AG10803 (cell line): ENCODE measurements around the gene ITGA11.
A peak's percentile ranks its signal among the peaks of the same experiment; 100 is the strongest.
"Not testable (repeated sequence)": the region's sequence is repeated elsewhere in the genome, so short reads cannot be mapped to it uniquely, and the experiment has no call there.

ENCODE experiments used
- DNase-seq: peaks from one replicate; pipeline ENCODE4 v3.0.0; 2010; ENCODE audit warnings: low read depth
- H3K4me3 ChIP-seq: 2 replicates; pipeline ENCODE4 v1.5.1; 2011; ENCODE audit warnings: mild to moderate bottlenecking, low read length, control low read depth
- TF ChIP-seq, protein P1 (sequence below): conservative IDR thresholded peaks from 2 replicates; pipeline ENCODE4 v1.5.1; 2011; ENCODE audit warnings: mild to moderate bottlenecking, low read length, control low read depth, inconsistent platforms

Gene ITGA11

DNA sequence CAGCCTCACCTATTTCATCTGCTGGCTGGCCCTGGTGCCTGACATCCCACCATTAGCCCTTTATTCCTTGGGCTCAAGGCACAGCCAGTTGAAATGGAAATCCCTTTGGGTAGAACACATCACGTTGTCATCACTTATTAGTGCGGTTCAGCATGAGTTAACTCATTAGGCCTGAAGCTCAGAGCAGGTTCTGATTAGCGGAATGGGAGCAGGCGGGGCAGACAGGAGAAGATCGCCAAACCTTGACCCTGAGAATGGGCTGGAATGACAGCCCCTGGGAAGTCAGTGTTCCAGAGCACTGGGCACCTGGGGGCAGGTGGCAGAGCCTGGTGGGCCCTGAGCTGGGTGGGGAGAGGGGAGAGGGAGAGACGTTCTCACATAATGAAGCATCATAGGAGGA is 5.8 kb downstream of the ITGA11 start:
- TF ChIP-seq, protein P1, sequence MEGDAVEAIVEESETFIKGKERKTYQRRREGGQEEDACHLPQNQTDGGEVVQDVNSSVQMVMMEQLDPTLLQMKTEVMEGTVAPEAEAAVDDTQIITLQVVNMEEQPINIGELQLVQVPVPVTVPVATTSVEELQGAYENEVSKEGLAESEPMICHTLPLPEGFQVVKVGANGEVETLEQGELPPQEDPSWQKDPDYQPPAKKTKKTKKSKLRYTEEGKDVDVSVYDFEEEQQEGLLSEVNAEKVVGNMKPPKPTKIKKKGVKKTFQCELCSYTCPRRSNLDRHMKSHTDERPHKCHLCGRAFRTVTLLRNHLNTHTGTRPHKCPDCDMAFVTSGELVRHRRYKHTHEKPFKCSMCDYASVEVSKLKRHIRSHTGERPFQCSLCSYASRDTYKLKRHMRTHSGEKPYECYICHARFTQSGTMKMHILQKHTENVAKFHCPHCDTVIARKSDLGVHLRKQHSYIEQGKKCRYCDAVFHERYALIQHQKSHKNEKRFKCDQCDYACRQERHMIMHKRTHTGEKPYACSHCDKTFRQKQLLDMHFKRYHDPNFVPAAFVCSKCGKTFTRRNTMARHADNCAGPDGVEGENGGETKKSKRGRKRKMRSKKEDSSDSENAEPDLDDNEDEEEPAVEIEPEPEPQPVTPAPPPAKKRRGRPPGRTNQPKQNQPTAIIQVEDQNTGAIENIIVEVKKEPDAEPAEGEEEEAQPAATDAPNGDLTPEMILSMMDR: no peak
- DNase-seq: no peak
- peak overlapping the region; percentile 5 for H3K4me3 ChIP-seq

DNA sequence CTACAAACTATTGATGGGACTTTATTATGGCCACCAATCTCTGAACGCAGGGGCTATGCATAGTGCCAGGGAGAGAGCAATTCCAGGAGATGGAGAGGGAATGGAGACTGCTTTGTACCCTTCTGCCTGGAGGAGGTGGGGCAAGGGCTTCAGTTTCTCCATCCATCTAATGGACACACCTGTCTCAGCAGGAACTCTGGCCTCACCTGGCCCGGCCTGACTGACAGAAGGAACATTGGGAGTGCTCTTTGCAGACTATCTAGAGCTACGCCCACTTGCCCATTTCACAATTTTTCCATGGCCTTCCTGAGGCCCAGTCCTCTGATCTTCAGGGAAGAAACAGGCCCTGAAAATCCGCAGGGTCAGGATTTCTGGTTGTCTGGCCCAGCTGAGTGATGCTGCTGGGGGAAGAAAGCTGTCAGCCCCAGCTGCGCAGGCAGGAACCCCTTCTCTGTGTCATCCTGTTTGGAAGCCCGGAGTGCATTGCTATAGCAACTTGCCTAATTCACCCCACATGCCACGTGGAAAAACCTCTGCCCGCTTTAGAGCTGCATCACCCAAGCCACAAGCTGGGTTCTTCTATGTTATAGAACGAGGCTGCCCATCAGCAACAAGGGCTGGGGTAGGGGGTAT is 6.4 kb downstream of the ITGA11 start:
- peak; percentile 93 for DNase-seq
- H3K4me3 ChIP-seq: no peak overlapping the region; the same call in 1 of the 2 replicates
- TF ChIP-seq, protein P1: no peak

DNA sequence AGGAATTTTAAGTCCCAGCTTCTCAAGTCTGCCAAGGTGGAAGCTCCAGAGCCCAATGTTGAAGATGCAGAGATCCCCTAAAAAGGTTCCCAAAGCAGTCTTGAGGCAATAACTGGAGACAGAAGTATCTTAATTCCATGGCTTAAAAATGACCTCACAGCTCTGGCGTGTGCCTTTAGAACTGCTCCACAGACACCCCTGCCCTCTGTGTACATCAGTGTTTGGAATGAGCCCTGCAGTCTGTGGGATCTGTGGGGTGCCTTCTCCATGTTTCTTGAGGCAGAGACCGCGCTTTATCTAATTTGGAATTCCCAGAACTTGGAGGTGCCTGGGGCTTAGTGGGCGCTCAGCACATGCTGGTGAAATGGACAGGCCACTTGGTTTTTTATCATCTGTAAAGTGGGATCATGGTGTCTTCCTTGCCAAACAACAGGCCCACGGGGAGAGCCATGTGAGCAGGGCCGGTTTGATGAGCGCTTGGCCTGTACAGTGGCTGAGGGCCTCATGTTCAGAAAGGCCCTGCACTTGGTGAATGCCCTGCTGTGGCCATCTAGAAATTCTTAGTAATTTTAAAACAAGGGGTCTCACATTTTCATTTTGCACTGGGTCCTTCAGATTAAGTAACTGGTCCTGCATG is 7.1 kb downstream of the ITGA11 start:
- peak; percentile 50 for DNase-seq
- no peak overlapping the region for H3K4me3 ChIP-seq
- TF ChIP-seq, protein P1: no peak

DNA sequence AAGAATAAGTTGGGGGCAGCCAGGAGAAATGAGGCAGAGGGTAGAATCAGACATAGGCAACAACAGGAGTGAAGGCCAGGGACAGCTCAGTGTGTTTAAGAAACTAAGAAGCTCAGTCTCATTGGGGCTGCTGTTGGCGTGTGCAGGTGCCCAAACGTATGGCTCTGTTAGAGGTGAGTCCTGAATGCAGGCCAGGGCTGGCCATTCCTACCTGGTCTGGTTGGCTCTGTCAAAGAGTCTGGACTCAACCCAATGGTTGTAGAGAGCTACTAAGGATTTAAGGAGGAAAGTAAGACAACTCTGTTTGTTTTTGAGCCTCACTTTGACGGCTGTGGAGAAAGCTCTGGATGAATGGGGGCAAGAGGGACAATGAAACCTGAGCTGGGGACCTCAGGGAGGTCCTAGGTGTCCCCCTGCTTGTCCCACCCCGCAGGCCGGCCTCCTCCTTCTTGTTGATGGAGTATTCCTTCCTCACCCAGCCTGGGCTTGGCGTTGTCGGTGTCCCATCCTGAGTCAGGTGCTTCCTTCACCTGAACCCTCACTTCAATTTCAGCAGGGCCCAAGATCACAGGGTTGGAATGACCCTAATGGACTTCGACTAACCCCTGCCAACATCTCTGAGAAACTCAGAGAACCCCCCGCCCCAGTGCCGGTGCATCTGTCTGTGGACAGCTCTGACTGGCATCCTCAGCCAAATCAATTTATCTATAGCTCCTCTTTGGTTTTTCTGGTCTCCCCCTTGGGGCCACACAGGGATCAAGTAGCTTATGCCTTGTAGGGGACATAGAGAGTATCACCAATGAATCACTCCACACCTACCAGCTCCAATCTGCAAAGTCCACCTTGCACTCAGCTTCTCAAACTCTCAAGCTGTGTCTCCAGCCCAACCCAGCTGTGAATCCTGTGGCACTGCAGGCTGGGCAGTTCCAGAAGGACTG is 8.3 kb downstream of the ITGA11 start:
- TF ChIP-seq, protein P1: no peak

DNA sequence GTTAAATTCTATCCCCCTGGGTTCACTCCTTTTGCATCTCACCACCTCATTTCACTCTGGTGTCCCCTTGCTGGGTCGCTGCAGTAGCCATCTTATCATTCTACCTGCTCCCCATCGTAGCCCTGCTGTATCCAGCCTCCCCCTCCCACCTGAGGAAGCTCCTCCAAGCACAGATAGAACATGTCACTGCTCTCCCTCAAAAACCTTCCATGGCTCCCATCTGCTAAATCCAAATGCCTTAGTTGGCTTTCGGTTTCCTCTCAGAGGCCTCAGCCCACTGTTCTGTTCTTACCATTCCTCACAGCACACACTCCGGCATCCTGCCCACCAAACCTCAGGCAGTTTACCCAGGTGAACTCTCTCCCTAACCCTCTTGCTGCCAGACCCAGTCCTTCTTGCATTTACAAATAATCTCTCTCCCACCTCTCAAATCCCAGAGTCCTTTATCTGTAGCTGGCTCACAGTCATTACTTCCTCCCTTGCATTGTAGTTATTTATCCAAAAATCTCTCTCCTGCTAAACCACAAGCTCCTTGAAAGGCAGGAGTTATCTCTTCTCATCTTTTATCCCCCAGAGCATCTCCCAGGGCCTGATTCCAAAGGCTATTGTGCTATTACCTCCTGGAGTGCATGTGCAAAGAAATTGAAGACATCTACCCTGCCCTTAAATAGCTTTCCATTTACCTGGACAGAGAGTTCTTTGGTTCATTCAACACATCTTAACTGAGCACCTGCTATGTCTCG is 9.4 kb downstream of the ITGA11 start:
- DNase-seq, H3K4me3 ChIP-seq: not testable (repeated sequence)

More for the DNA sequence above, 8.3 kb downstream of the ITGA11 start:
- no peak for DNase-seq
- no peak overlapping the region for H3K4me3 ChIP-seq

DNA sequence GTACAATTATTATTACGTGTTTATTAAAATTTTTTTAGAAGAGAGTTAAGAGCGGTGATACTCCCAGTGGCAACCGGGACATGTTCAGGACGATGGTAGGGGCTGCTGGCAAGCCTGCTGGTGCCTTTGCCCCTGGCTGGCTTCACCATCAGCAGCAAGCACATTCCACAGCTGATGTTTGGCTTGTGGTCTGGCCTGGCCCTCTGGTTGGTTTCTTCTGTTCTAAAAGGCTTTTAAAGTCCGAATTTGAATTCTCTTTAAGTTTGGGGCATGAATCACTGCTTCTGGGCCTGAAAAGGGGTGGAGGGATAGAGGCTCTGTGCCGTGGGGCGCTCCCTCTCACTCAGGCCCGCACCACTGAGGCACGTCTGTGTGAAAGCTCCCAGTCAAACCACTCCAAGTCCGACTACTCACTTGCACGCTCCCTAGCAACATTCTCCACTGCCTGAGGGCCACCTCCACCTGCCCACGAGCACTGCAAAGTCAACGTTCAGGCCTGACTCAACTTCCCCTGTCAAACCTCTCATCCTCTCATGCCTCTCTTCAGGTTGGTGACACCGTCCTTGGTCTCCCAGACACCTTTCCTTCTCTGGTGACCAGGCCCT is 10.1 kb downstream of the ITGA11 start:
- TF ChIP-seq, protein P1: no peak
- DNase-seq: peak; percentile 84
- no peak overlapping the region for H3K4me3 ChIP-seq
